Stimulated activated CD4-positive, alpha-beta T cell treated with anti-CD3 and anti-CD28 coated beads, Interleukin-12 subunit alpha, Interleukin-12 subunit beta, amount 100 ng/mL, for 48 hours (primary cell): ENCODE results near the gene RMP24.

Experiments used
- DNase-seq, 3 donors: peaks; one replicate each; pipeline ENCODE4 v3.0.0-alpha.2; 2020; ENCODE audit warnings: low read depth in 2 of 3, low spot score in 1 of 3

Gene RMP24

DNA sequence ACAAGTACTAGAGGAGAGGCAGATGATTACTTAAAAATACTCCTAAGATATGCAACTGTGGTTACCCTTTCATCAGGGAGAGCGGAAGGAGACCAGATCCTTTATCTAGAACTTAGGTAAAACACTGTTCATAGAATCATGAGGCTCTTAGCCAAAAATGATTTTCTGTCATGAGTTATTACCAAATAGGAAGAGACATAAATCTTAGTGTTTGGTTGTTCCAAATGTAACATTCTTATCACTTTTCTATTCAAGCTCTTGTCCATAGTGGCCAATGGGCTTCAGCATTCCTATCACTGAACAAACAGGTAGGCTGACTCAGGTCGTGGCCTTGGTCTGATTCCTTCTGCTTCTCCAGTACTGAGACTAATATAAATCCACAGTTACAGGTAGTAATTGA, 56.4 kb downstream of the RMP24 start:
- no peak for DNase-seq
